ENCODE measurements around the gene RPL27A.

The RPL27A gene

GRCh38 chr11:8721609-8722500 lies 39.3 kb downstream of the RPL27A start:
- no peak for DNase-seq (ENCODE audit: low read depth)

- DNase-seq (ENCODE audit: low read depth), result no peak
These were observed 40.2 kb downstream of the RPL27A start for GRCh38 chr11:8722809-8723208.

DNA sequence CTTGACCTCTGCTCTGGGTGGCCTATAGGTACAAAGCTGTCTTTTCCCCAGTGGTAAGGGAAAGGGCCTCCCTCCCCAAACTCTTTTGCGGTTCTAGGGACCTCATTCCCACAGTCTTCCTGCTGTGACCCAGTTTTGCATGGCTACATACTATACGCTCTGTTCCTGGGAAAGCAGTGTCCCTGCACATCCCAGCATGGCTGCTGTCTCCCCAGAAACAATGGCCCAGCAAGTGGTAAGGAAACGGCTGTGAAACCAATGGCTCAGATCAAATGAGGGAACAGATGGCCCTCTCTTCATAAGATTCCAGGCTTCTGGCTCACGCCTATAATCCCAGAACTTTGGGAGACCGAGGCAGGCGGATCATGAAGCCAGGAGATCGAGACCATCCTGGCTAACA lies 41.1 kb downstream of the RPL27A start:
- DNase-seq (ENCODE audit: low read depth), result no peak

GRCh38 chr11:8724682-8725081 lies 42.1 kb downstream of the RPL27A start:
- no peak for DNase-seq (ENCODE audit: low read depth)

- DNase-seq (ENCODE audit: low read depth), result no peak
These were observed 43.8 kb downstream of the RPL27A start for GRCh38 chr11:8726395-8726794.

DNA sequence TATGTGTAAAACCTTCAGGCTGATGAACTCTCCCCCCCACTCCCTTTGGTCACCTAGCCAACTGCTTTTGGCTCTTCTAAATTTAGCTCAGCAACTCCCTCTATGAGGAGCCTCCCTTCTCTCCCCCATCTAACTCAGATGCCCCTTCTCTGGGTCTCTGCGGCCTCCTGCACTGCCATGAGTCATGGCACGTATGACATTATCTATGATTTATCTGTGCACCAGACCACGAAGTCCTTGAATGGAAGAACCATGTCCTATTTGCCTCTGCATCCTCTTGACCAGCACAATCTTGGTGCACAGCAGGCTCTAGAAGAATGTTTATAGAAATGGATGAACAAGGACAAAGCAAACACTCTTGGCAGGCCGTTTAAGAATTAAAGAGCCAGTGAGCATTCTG lies 46.0 kb downstream of the RPL27A start:
- no peak for DNase-seq (ENCODE audit: low read depth)

DNA sequence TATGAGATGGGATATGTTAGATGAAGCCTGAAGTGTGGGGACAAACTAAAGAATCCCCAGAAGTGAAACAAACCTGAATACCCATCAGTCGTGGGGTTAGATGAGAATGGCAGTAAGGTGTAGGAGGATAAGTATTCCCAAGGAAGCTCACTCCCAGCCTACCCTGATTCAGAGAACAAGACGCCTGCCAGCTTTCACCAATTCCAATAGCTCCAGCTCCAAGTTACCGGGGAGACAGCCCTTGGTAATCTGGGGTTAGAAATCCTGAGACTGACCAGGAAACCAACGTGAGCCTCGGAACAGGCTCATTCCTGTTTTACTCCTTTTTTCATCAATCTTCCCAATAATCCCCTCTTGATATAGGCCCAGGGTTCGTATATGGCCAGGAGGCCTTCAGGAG lies 46.5 kb downstream of the RPL27A start:
- DNase-seq (ENCODE audit: low read depth), result no peak

DNA sequence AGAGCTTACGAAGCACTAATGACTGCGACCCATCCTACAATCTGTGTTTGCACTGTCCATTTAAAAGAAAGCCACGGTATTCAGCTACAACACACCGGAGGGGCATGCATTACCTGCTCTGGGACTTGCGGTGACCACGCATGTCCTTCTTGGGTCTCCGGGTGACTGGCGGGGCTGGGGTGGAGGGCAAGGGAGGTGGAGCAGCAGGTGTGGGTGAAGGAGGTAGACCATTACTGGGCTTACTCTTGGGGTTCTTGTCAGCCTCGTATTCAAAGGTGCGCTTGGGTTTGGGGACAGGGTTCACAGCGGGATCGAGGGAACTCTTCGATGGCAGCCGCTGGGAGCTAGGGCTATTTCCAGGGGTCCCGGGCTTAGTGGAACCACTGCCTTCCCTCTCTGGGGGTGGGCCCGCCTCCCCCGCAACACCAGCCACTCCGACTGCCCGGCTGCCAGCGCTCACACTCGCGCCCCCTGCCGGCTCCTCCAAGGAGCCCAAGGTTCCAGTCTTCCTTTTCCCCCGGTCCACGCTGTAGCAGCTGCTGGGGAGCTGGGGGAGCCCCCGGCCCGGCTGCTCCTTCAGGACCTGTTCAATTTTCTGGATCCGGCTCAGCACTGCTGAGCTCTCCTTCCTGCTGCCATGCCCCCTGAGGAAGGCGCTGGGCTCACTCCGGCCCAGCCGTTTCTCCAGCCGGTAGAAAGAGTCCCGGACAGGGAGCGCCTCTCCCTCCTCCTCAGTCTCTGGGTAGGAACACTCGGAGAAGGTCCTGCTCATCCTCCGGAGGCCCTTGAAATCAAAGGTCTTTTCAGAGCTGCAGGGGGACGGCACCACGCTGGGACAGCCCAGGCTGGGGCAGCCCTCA lies 47.5 kb downstream of the RPL27A start:
- DNase-seq (ENCODE audit: low read depth), result no peak

- no peak for DNase-seq (ENCODE audit: low read depth)
These were observed 48.1 kb downstream of the RPL27A start for GRCh38 chr11:8730697-8731020.

- DNase-seq (ENCODE audit: low read depth), result no peak
These were observed 49.2 kb downstream of the RPL27A start for GRCh38 chr11:8731647-8732323.

DNA sequence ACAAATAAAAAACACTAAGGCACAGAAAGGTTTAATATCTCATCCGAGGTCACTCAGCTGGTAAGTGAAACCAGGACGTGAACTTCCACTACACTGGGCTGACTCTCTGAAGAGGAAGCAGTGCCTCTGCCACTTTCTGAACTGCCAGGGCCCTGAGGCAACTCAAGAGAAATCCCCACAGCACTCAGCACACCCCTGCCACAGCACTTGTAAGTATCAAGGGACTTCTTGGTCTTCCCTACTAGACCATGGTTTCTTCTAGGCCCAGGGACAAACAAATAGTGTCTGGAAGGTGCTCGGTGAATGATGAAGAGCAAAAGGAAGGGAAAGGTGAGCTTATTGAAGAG lies 49.7 kb downstream of the RPL27A start:
- DNase-seq (ENCODE audit: low read depth), result no peak

GRCh38 chr11:8732748-8733241 lies 50.2 kb downstream of the RPL27A start:
- no peak for DNase-seq (ENCODE audit: low read depth)

DNA sequence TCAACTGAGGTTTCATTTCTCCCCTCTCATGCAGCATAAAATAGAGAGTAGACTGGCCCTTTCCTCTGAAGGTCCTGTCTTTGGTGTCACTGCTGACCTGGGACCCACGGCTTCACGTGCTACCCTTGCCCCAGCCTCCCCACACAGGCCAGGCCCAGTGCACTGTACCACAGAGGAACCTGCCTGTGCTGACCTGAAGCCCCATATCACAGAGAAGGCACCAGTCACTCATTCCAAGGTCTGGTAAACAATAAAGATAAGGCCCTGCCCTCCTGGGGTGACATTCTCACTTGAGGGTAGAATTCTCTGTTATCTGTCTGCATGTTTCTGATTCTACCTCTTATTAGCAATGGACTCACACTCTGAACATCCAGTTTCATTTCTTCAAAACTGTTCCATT lies 51.3 kb downstream of the RPL27A start:
- no peak for DNase-seq (ENCODE audit: low read depth)

- DNase-seq (ENCODE audit: low read depth), result no peak
These were observed 52.5 kb downstream of the RPL27A start for GRCh38 chr11:8735094-8735493.

GRCh38 chr11:8739309-8739793 lies 56.8 kb downstream of the RPL27A start:
- no peak for DNase-seq (ENCODE audit: low read depth)
